GM18499 (cell line): ENCODE measurements around the gene LINC01488.

ENCODE experiments used
- ATAC-seq: cut with Tn5 transposase; IDR thresholded peaks from one replicate; pipeline ENCODE4 v1.9.1; 2021; ENCODE audit warnings: moderate number of reproducible peaks; ENCODE audit not compliant: insufficient read depth, unreplicated experiment

Gene LINC01488

DNA sequence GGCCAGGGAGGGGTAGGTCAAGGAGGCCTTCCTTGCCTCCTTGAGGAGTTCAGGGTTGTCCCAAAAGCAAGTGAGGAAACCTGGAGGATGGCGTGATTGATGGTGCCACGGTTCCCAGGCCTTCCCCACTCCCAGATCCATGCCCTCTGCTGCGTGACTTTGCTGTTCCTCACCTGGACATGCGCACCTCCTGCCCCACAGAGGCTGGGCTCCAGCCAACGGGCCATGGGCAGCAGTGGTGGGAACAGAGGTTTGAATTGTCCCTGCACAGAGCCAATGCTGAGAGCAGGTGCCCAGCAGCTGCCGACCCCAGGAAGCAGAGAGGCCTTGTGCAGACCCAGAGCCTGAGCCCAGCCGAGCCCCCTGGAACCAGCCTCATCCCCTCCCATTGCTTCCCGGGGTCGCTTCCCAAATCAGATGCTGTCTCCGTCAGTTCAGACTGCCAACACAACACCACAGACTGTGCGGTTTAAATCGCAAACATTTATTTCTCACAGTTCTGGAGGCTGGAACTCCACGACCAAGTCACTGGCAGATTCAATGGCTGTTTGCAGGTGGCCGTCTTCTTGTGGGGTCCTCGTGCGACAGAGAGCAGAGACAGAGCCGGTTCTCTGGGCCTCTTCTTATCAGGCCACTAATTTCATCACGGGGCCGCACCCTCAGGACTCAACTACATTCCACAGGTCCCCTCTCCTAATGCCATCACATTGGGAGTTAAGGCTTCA, 6.2 kb upstream of the LINC01488 start:
- ATAC-seq, result no peak

GRCh38 chr11:69475866-69476471, 5.5 kb upstream of the LINC01488 start:
- ATAC-seq, result no peak

DNA sequence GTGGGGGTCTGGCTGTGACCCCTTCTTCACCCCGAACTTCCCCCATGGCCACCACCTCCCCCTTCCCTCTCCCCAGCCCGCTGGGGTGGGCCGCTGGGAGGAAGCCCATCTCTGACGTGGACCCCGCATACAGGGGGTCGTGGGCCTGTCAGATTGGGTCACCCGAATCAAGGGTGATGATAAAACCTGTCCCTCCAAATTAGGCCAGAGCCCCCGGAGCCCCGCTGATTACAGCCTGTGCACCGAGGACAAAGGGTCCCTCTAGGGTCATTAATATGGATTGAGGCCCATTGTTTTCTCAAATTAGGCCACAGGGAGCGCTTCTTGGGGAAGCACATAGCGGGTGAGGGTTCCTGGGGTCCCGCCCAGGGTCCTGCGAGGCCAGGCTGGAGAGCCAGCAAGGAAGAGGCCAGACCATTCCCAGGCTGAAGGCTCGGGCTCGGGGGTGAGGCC, 4.9 kb upstream of the LINC01488 start:
- no peak for ATAC-seq

DNA sequence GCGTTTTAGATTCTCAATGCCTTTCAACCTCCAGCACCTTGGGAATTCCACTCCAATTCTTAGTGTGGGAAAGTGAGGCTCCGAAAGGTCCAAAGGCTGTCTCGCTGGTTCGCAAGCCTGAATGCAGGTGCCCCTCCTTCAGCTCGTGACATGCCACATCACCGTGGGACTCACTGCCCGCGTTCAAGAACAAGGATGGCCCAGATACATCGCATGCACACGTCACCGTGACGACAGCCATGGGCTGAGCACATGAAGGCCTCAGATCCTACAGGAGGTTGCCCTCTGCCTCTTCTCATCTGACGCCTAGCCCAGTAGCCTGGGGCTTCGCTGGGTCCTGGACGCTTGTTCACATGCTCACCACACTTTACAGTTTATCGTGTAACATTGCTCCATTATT, 4.4 kb upstream of the LINC01488 start:
- no peak for ATAC-seq

GRCh38 chr11:69479591-69480271, 1.7 kb upstream of the LINC01488 start:
- no peak for ATAC-seq

DNA sequence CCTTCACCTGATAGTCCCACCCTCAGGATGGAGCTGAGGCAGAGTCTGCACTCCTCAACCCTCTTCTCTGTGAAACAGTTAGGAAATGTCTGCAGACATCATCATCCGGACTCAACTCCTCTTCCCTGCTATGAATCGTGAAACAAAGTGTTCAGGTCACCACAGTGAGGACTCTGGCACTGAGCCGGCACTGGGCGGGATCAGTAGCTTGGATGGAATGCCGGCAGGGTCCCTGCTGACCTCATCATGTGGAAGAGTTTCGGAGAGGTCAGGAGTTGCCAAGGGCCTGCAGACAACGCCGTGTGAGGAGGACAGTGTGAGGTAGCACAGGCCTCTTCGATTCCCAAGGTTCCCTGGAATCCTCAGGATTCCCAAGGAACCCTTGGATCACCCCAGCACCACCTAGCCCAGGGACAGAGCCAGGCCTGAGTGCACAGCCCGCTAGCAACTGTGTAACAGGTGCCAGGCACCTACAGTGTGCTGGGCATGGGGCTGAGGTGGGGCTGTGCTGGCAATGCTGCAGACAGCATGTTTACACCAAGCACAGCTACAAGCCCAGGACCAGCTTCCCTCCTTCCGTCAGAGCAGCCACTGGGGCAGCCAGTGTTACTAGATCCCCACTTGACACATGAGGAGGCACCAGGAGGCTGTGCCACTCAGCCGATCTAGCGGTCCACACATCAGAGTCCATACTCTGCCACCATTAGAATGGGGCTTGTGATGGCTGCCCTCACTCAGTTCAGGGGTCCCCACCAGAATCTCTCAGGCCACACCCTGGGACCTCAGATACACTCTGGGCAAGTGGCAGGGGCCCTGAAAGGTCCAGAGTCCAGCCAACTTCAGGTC, 693 bp upstream of the LINC01488 start:
- ATAC-seq, result no peak

- ATAC-seq, result no peak
Measured at GRCh38 chr11:69482322-69482721, 859 bp downstream of the LINC01488 start.

GRCh38 chr11:69483170-69483569, 1.7 kb downstream of the LINC01488 start:
- ATAC-seq, result no peak

DNA sequence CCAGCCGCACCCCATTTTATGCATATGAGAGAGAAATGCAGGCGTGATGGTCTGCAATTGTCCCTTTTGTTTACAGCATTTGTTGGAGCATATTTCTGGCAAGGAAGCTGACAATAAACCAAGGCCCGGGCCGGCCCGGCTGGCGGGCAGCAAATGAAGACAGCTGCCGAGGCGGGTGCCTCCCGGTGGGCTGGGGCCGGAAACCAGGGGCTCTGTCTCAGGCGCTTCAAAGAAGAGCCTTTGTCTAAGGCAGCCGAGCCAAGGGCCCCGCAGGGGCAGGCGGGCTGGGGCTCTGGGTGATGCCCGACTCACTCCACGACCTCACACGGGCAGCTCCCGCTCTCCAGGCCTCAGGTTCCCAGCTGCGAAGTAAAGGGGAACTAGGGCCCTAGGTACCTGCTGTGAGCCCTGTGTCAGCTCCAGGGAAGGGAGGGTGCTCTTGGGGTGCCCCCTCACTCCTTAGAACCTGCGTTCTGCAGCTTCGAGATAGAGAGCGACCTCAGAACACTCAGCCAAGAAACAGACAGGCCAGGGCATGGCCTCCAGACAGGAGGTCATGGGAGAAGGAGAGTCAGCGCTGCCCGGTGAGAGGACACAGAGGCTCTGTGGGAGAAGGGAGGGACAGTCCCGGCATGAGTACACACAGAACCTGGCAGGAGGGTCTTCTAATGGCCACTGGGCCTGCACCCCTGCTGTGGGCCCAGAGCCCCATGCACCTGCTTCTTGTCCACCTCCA, 2.4 kb downstream of the LINC01488 start:
- ATAC-seq, result no peak

- ATAC-seq, result no peak
Measured at GRCh38 chr11:69484427-69485259, 3.2 kb downstream of the LINC01488 start.

- ATAC-seq, result no peak
Measured at GRCh38 chr11:69485337-69486041, 4.0 kb downstream of the LINC01488 start.

DNA sequence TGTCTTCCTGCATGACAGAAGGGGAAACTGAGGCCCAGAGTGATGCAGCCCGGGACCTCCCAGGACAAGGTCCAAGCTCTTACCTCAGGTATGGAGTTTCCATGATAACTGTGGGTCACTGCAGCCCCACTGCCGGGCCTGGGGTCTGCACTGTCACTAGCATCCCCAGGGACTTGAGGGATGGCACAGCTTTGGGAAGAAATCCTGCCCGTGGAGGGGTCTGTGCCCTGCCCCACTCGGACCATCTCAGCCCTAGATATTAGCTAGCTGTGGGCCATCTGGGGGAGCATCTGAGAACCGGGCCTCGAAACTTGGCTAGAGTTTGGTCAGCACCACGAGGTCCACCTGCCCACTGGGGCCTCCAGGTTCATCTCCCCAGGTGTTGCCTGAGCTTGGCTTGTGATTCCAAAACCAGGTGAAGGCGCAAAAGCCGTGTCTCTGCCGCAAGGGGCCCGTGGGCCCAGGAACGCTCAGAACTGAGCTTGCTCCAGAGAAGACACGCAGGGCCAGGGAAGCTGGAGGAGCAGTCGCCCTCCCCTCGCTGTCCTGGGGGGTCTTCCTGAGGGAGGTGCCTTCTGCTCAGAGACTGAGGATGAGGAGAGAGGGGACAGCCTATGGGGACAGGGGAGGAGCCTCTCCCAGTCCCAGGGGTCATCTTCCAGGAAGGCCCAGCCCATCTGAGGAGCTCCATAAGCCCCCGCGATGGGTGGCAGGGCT, 4.8 kb downstream of the LINC01488 start:
- ATAC-seq, result no peak

- no peak for ATAC-seq
Measured at GRCh38 chr11:69486773-69487291, 5.4 kb downstream of the LINC01488 start.

DNA sequence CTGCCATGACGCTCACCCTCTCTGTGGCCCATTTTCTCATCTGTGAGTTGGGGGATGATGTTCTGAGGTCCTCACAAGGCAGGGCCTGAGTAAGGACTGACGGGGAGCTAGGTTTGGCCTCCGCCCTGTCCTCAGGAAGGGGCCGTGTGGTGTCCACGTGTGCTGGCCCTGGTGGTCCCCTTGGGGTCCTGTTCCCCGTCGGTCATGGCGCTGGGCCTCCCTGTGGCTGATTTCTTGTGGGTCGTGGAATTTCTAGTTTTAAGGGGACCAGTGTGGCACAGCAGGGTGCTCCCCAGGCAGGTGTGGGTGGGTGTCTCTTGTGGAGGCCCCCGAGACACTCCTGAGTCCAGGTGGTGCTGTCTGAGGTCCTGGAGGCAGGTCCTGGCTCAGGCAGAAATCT, 5.9 kb downstream of the LINC01488 start:
- ATAC-seq, result no peak

GRCh38 chr11:69487849-69488542, 6.5 kb downstream of the LINC01488 start:
- no peak for ATAC-seq

DNA sequence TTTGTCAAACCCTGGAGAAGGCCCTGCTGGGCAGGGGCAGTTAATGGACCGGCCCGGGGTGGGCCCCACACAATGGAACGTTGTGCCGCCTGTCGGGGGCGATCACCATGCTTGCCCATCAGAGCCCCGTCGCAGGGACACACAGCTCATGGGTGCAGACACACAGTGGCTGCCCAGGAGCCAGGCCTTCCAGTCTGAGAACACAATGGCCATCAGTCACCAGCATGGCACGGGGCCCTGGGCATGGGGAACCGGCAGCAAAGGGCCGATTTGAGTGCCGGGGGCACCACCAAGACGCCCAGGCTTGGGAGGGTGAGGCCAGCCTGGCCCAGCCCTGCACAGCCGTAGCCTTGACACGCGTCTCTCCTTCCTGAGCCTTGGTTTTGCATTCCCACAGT, 7.1 kb downstream of the LINC01488 start:
- ATAC-seq, result no peak
